Epithelial cell of proximal tubule (primary cell): ENCODE data around the gene MEIS2. TPM values are rescaled to one million over a fixed set of nuclear protein-coding genes. Genes with fewer than 3 reads are reported as not detected.

Source experiments
- DNase-seq: peaks from one replicate; pipeline ENCODE4 v3.0.0-alpha.2; 2011; ENCODE audit warnings: low read depth
- H3K4me3 ChIP-seq: 2 replicates; pipeline ENCODE4 v1.5.1; 2011; ENCODE audit warnings: low read depth, mild to moderate bottlenecking, low read length
- total RNA-seq: library from RNA; depleted of rRNA; stranded (reverse); fragments of >200 nt; gene quantifications from 2 replicates; pipeline ENCODE4 v1.2.3, GENCODE V29; 2015
- TF ChIP-seq, protein P1 (sequence below): conservative IDR thresholded peaks from 2 replicates; pipeline ENCODE4 v1.5.1; 2012; ENCODE audit warnings: low read depth, mild to moderate bottlenecking, low read length

Gene MEIS2
- total RNA-seq, 1 donor from 2014 or later, result 14.0 TPM

DNA sequence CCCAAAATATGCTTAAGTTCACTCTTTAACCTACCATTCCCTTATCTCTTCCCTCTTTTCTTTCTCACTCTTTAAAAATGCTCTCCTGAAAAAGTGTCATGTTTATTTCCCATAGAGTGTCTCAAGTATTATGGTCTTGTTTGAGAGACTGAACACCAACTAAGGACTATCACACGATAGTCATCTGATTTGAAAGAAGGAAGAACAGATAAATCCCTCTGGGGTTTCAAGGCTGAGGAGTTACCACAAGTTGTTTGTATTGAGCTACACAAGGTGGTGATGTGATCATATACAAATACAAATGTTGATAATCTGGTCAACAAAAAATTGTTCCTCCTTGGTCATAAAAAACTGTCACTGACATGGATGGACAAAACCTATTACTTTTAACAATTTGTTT lies 13.8 kb downstream of the MEIS2 start:
- no peak for DNase-seq
- H3K4me3 ChIP-seq, result no peak overlapping the region

DNA sequence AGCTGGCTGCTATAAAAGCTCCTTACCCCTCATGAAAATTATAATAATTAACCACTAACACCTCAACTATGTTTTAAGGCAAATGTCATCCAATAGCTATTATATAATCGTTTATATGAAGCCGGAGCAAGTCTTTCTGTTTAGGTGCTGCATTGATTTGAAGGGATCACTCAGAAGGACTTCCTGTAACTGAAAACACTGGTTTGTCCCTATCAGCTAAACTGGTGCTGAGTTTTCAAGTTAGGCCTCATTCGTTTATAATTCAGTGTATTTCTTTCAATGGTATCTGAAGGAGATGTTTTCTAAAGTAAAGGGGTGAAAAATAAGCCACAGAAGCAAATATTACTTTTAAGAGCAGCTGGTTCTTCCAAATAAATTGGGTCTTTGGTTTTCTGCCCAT lies 14.2 kb downstream of the MEIS2 start:
- TF ChIP-seq, protein P1, sequence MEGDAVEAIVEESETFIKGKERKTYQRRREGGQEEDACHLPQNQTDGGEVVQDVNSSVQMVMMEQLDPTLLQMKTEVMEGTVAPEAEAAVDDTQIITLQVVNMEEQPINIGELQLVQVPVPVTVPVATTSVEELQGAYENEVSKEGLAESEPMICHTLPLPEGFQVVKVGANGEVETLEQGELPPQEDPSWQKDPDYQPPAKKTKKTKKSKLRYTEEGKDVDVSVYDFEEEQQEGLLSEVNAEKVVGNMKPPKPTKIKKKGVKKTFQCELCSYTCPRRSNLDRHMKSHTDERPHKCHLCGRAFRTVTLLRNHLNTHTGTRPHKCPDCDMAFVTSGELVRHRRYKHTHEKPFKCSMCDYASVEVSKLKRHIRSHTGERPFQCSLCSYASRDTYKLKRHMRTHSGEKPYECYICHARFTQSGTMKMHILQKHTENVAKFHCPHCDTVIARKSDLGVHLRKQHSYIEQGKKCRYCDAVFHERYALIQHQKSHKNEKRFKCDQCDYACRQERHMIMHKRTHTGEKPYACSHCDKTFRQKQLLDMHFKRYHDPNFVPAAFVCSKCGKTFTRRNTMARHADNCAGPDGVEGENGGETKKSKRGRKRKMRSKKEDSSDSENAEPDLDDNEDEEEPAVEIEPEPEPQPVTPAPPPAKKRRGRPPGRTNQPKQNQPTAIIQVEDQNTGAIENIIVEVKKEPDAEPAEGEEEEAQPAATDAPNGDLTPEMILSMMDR, result no peak
- DNase-seq, result no peak
- H3K4me3 ChIP-seq, result no peak overlapping the region

More for the DNA sequence above, 13.8 kb downstream of the MEIS2 start:
- TF ChIP-seq, protein P1, result no peak

DNA sequence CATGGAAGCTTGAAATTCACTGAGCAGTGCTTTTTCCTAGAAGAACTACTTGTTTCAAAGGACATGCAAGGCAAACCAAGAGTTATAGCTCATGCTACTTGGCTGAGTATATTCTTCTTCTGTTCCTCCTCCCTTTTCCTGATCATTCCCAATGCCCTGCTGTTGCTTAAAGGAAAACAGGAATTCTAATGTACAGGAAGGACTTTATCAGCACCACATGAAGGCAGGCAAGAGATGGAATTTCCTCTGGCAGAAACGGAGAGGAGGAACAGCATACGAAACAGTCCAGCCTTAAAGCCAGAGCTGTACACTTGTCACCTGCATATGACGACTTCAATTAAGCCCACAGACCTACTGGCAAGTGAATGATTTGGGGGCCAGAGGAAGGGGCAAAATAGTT lies 15.7 kb downstream of the MEIS2 start:
- TF ChIP-seq, protein P1, result no peak
- no peak overlapping the region for H3K4me3 ChIP-seq
- no peak for DNase-seq

DNA sequence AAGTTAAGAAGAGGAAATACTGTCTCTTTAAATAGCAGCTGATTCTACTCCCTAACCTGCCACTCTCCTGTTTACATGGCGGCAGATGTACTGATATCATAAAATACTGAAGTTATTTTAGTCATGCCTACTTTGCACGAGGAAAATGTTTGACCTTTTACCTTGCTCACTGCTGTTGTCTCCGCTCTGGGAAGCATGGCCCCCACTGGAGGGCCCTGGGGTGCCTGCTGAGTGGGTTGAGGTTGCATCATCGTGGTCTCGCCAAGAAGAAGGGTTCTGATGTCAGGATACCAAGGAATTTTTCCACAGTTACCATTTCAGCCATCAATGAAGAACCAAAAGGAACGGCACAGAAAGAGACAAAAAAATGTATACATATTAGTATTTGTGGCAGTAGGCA lies 16.7 kb downstream of the MEIS2 start:
- no peak for DNase-seq
- TF ChIP-seq, protein P1, result no peak
- H3K4me3 ChIP-seq, result no peak overlapping the region

DNA sequence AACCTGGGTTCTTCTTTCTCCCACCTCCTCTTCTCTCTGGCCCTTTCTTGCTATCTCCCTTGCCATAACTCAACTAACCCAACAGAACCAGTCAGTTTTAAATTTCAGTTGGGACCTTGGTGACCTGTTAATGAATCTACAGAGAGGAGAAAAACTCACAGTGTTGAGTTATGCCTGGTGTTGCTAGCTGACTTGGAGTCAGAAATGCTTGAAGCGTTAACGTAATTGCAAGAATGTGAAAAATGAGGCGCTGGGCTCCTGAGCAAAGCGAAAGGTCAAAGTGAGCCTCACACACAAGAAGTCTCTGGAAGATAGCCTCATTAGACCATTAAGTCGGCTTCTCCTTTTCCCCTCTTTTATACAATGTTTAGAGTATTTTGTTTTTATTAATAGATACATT lies 18.4 kb downstream of the MEIS2 start:
- H3K4me3 ChIP-seq, result no peak overlapping the region
- peak; percentile 49 for DNase-seq

DNA sequence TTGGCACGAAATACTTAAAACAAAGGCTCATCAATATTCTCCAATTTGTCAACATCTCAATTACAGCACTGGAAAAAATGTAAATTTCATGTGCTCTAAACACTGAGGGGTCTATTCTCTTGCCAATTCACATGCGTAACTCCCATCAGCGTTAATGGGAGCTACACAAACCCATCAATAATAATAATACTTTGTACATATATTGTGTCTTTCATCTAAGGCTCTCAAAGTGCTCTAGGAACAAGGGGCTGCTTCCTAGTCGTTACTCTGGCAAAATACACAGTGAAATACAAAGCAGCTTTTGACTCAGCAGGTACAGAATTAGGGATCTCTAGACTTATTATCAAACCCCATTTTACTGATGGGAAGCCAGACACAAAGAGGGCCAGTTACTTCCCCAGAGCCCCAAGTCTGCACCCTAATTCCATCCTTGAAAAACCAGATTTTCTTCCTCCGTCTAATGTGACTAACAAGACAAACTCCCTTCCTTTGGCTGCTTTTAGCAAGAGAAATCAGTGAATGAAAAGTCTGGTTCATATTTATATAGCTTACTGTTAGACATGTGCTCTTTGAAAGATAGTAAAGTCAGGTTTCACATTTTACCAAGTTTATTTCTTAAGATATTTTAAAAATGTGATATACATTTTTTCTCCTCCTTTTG lies 20.0 kb downstream of the MEIS2 start:
- no peak for DNase-seq
- no peak overlapping the region for H3K4me3 ChIP-seq
- TF ChIP-seq, protein P1, result no peak

More for the DNA sequence above, 18.4 kb downstream of the MEIS2 start:
- TF ChIP-seq, protein P1, result no peak

DNA sequence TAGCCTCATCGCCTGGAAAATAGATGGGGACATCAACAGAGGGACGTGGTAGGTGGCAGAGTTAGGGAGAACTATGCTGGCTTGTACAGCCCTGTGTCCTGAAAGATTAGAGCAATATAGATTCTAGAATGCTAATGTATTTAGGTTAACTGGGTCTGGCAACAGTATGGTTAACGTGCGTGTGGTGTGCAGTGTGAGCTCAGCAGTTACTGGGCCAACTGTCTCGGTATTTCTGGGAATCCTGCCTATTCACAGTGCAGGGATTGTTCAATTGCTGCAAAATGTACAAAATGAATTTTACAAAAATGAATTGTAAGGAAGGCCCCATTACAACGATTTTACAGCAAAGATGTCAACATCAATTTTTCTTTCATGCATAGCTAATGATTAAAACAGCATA lies 20.6 kb downstream of the MEIS2 start:
- no peak overlapping the region for H3K4me3 ChIP-seq
- TF ChIP-seq, protein P1, result no peak
- DNase-seq, result no peak
